GM13976 (cell line): ENCODE results near the gene FAM76B.
"Not testable (repeated sequence)": the region's sequence is repeated elsewhere in the genome, so short reads cannot be mapped to it uniquely, and the experiment has no call there.

Experiments
- DNase-seq: peaks from one replicate; pipeline ENCODE4 v3.0.0; 2012; ENCODE audit warnings: low spot score
- in situ Hi-C: fragments of 300-500 bp; cut with MboI; formaldehyde crosslinking; loops from one replicate; pipeline ENCODE4 v1.12.0; 2022; ENCODE audit warnings: low sequenced_read_pairs, mixed read lengths, inconsistent platforms; ENCODE audit not compliant: unreplicated experiment
- TF ChIP-seq, protein P1 (sequence below): IDR thresholded peaks from 2 replicates; pipeline ENCODE4 v1.5.1; 2012; ENCODE audit warnings: borderline replicate concordance, mild to moderate bottlenecking; ENCODE audit not compliant: insufficient read depth; ENCODE audit errors: extremely low read depth, missing control alignments, control extremely low read depth

The FAM76B gene

DNA sequence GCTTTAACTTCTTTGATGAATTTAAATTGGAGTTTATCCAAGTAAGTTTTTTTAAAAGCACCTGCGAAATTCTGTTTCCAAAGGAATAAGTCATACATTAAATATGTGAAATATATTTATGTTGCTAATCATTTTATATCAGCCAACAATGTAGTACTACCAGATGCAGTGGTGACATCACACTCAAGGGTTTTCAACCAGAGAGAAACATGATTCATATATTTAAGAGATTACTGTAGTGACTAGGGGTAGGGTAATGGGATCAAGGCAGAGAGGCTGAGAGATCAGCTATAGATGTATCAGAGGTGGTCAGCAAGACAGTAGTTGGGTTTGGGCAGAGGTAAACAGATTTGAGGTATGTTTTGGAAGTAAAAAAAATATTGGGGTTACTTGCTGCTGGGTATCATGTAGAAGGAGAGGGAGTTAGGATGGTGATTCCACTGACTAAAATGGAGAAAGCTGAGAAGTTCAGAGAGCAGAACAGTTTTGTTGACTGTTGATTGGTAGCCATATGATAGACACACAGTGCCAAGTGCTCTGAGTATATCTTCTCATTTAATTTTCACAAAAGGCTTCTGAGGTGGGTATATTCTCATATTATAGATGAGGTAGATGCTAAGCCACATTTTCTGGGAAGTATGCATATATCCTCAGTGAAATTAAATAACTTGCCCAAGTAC lies 40.1 kb upstream of the FAM76B start:
- TF ChIP-seq, protein P1, sequence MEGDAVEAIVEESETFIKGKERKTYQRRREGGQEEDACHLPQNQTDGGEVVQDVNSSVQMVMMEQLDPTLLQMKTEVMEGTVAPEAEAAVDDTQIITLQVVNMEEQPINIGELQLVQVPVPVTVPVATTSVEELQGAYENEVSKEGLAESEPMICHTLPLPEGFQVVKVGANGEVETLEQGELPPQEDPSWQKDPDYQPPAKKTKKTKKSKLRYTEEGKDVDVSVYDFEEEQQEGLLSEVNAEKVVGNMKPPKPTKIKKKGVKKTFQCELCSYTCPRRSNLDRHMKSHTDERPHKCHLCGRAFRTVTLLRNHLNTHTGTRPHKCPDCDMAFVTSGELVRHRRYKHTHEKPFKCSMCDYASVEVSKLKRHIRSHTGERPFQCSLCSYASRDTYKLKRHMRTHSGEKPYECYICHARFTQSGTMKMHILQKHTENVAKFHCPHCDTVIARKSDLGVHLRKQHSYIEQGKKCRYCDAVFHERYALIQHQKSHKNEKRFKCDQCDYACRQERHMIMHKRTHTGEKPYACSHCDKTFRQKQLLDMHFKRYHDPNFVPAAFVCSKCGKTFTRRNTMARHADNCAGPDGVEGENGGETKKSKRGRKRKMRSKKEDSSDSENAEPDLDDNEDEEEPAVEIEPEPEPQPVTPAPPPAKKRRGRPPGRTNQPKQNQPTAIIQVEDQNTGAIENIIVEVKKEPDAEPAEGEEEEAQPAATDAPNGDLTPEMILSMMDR = no peak
- in situ Hi-C loops = loop anchor here (10.0 kb wide), 1 partner anchor 595 kb away; no protein-coding TSS in a partner anchor
- DNase-seq = no peak

DNA sequence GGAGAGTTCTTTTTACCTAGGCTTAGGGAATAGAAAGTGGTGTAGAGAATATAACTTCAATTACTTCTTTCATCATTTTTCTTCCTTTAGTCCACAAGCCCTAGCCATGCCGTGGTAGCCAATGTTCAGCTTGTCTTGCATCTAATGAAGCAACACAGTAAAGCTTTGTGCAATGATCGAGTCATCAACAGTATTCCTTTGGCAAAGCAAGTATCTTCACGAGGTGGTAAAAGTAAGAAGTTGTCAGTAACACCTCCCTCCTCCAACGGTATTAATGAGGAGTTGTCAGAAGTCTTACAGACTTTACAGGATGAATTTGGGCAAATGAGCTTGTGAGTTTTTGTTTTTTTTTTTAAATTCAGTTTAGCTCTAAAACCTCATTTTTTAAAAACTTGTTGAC lies 38.1 kb upstream of the FAM76B start:
- DNase-seq = no peak
- in situ Hi-C loops = no loop called here
- TF ChIP-seq, protein P1 = no peak

DNA sequence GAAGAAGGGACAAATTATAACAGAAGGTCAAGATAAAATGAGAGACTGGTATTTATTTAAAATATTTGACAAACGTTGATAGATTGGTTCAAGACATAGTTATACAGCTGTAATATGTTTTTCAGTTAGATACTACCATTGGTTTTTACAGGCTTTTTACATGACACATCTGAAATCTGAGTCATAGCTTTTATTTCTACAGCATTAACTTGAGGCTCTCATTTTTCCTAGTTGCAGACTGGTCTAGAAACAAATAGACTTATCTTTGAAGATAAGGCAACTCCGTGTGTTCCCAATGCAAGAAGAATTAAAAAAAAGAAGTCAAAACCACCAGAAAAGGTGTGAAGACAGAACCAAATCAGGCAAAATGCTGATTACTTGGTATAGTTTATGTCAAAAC lies 32.1 kb upstream of the FAM76B start:
- no peak for DNase-seq
- in situ Hi-C loops = no loop called here
- TF ChIP-seq, protein P1 = no peak

DNA sequence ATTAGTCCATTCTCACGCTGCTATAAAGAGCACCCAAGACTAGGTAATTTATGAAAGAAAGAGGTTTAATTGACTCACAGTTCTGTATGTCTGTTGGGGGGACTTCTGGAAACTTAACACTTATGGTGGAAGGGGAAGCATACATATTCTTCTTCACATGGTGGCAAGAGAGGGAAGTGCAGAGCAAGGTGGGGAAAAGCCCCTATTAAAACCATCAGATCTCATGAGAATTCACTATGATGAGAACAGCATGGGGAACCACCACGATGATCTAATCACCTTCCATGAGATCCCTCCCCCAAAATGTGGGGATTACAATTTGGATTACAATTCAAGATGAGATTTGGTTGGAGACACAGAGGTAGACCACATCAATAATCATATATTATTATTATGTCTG lies 26.5 kb upstream of the FAM76B start:
- TF ChIP-seq, protein P1 = no peak
- DNase-seq = no peak
- in situ Hi-C loops = no loop called here

DNA sequence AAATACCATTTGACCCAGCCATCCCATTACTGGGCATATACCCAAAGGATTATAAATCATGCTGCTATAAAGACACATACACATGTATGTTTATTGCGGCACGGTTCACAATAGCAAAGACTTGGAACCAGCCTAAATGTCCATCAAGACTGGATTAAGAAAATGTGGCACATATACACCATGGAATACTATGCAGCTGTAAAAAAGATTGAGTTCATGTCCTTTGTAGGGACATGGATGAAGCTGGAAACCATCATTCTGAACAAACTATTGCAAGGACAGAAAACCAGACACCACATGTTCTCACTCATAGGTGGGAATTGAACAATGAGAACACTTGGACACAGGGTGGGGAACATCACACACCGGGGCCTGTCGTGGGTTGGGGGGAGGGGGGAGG lies 21.5 kb upstream of the FAM76B start:
- DNase-seq, in situ Hi-C loops: not testable (repeated sequence)

DNA sequence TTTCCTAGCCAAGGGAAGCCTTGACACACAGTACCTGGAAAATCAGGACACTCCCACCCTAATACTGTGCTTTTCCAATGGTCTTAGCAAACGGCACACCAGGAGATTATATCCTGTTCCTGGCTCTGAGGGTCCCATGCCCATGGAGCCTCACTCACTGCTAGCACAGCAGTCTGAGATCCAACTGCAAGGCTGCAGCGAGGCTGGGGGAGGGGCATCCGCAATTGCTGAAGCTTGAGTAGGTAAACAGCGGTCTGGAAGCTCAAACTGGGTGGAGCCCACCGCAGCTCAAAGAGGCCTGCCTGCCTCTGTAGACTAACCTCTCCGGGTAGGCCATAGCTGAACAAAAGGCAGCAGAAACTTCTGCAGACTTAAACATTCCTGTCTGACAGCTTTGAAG lies 16.9 kb upstream of the FAM76B start:
- in situ Hi-C loops, DNase-seq: not testable (repeated sequence)

DNA sequence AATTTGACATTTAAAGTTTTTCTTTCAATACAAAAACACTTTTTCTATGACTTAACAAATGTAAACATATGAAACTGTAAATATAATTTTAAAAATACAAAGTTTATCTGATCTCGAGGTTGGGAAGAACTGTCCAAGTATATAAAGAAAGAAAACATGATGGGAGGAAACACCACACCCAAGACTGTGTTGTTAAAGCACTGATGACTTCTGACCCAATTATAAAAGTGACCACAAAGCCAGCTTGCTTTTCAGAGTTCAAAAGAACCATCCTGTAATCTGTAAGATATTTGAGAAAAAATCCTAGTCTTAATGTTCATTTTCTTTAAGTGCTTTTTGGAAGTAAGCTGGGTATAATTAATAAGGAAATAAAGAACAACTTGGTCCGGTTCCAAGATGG lies 16.3 kb upstream of the FAM76B start:
- in situ Hi-C loops = no loop called here
- TF ChIP-seq, protein P1 = no peak
- no peak for DNase-seq

DNA sequence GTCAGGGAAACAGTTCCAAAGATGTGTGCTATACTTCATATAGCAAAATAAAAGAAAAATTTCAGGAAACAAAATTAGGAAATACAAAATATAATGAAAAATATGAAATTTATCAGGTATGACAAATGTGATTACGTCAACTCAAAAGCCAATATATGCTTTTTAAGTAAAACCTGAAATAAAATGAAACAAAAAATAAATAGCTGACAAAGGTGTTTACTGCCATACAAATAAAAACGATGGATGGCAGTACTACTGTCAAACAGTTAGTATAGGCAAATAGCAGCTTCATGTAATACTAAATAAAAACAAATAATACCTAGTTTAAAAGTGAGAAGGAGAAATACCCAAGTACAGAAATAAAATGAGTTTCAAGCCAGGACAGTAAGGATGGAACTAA lies 14.4 kb upstream of the FAM76B start:
- DNase-seq = no peak
- TF ChIP-seq, protein P1 = no peak
- in situ Hi-C loops = no loop called here
